Colon (tissue), 2 donors: ENCODE measurements around the gene GP9.
"Not testable (repeated sequence)": the region's sequence is repeated elsewhere in the genome, so short reads cannot be mapped to it uniquely, and the experiment has no call there.

ENCODE experiments used
- FAIRE-seq: peaks from 2 replicates; lab custom pipeline; 2012; peaks lifted over from hg19 to GRCh38; lab: Jason Lieb, UNC
- donor health status: control.
- donor health status: control.

GP9 gene

DNA sequence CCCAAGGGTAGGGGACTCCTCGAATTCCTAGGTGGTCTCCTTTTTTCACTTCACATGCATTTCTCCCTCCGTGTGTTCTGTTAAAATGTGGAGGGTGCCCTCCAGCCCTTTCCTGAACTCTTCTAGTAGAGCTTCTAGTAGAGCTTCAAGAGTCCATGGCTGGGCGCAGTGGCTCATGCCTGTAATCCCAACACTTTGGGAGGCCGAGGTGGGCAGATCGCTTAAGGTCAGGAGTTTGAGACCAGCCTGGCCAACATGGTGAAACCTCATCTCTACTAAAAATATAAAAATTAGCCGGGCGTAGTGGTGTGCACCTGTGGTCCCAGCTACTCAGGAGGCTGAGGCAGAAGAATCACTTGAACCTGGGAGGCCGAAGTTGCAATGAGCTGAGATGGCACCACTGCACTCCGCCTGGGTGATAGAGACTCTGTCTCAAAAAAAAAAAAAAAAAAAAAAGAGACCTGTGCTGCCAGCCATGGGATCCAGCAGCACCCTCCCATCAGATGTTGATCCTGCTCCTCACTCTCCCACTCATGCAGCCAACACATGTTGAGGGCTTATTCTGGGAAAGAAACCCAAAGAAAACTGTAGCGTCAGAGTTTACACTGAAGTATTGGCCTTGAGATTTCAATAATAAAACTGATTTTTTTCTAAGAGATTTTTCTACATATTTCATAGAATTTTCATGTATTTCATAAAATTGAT is 50.6 kb downstream of the GP9 start:
- not testable (repeated sequence) for FAIRE-seq
